Caco-2 (cell line): ENCODE results near the gene INPP4B. TPM values are rescaled to one million over a fixed set of nuclear protein-coding genes. Genes with fewer than 3 reads are reported as not detected.

Experiments used
- BruUV-seq: library from RNA; stranded (reverse); fragments of 400-500 nt; replicated peaks from 2 replicates; lab custom pipeline; 2021; lab: Mats Ljungman, UMichigan
- CTCF ChIA-PET: fragments of 300-600 bp; sonication (Branson Sonifier 250); formaldehyde crosslinking; loops from one replicate; lab custom pipeline; 2022; ENCODE audit warnings: antibody characterized with exemption; lab: Charles Lee
- POLR2A ChIA-PET: fragments of 300-600 bp; sonication (Branson Sonifier 250); formaldehyde crosslinking; loops from one replicate; lab custom pipeline; 2022; ENCODE audit warnings: antibody characterized with exemption; lab: Charles Lee
- DNase-seq, 2 experiments: peaks; one replicate each; pipeline versions ENCODE4 v3.0.0 to v3.0.0-alpha.2; 2020 to 2022
- H3K27me3 ChIP-seq: replicated peaks from 2 replicates; pipeline ENCODE4 v1.6.0; 2011; ENCODE audit warnings: low read length; ENCODE audit not compliant: control insufficient read depth, insufficient read depth
- H3K36me3 ChIP-seq: 2 replicates; pipeline ENCODE4 v1.5.1; 2011; ENCODE audit warnings: low read length; ENCODE audit not compliant: control insufficient read depth, insufficient read depth
- H3K4me1 ChIP-seq: fragments of 250-450 bp; sonication (Bioruptor Pico); 2 replicates; pipeline ENCODE4 v1.5.1; 2020; ENCODE audit warnings: mild to moderate bottlenecking
- H3K4me3 ChIP-seq: 2 replicates; pipeline ENCODE4 v1.5.1; 2011; ENCODE audit warnings: low read depth, mild to moderate bottlenecking, control low read depth, low read length
- H3K9me3 ChIP-seq: fragments of 250-450 bp; sonication (Bioruptor Pico); 2 replicates; pipeline ENCODE4 v1.5.1; 2020; ENCODE audit warnings: mild to moderate bottlenecking, moderate library complexity
- H3K27ac Mint-ChIP-seq: one replicate; pipeline ENCODE4 v1.8.0; 2022; ENCODE audit warnings: mixed read lengths; ENCODE audit not compliant: unreplicated experiment
- H3K27me3 Mint-ChIP-seq: one replicate; pipeline ENCODE4 v1.8.0; 2022; ENCODE audit warnings: mixed read lengths; ENCODE audit not compliant: insufficient read depth, unreplicated experiment
- H3K36me3 Mint-ChIP-seq: one replicate; pipeline ENCODE4 v1.8.0; 2022; ENCODE audit warnings: mild to moderate bottlenecking, mixed read lengths; ENCODE audit not compliant: insufficient read depth, unreplicated experiment
- H3K4me1 Mint-ChIP-seq: one replicate; pipeline ENCODE4 v1.8.0; 2022; ENCODE audit warnings: low read depth, mixed read lengths; ENCODE audit not compliant: unreplicated experiment
- H3K4me3 Mint-ChIP-seq: one replicate; pipeline ENCODE4 v1.8.0; 2022; ENCODE audit warnings: mild to moderate bottlenecking, moderate library complexity, mixed read lengths; ENCODE audit not compliant: unreplicated experiment
- H3K9me3 Mint-ChIP-seq: one replicate; pipeline ENCODE4 v1.8.0; 2022; ENCODE audit warnings: mixed read lengths; ENCODE audit not compliant: unreplicated experiment
- CTCF ChIP-seq, 2 experiments: fragments of 200-600 bp in 1 of 2; IDR thresholded peaks; 1 replicate in 1 of 2; 2 replicates in 1 of 2; pipeline versions ENCODE4 v1.5.1 to v1.8.0; 2011 to 2022; ENCODE audit warnings: antibody characterized with exemption in 1 of 2, control low read depth in 1 of 2, inconsistent platforms in 1 of 2, low read depth in 1 of 2, low read length in 1 of 2, mild to moderate bottlenecking in 1 of 2, moderate library complexity in 1 of 2; ENCODE audit not compliant: insufficient read depth in 1 of 2, severe bottlenecking in 1 of 2, unreplicated experiment in 1 of 2
- intact Hi-C: fragments of 100-400 bp; cut with micrococcal nuclease; formaldehyde crosslinking; loops from one replicate; pipeline ENCODE4 v1.10.0; 2022; ENCODE audit not compliant: unreplicated experiment
- total RNA-seq: library from RNA; stranded (reverse); gene quantifications from 2 replicates; pipeline ENCODE4 v1.2.3, GENCODE V29; 2022

INPP4B gene
- total RNA-seq, 1 experiment from 2014 or later: 10.3 TPM

GRCh38 chr4:142341268-142341667 lies 504.8 kb downstream of the INPP4B start:
- CTCF ChIA-PET: no interaction called here
- POLR2A ChIA-PET: no interaction called here

GRCh38 chr4:142339053-142339452 lies 507.0 kb downstream of the INPP4B start:
- Histone ChIP-seq H3K4me3 (no peak overlapping the region), H3K27me3 (no peaks in the 10 kb centered on the region), H3K36me3 (no peaks in the 10 kb centered on the region), H3K4me1 (no peaks in the 10 kb centered on the region), H3K9me3 (no peaks in the 10 kb centered on the region)
- Mint-ChIP-seq H3K9me3 (no peaks in the 10 kb centered on the region), H3K4me3 (no peak overlapping the region), H3K27me3 (no peaks in the 10 kb centered on the region), H3K36me3 (no peaks in the 10 kb centered on the region), H3K27ac (no peak overlapping the region), H3K4me1 (no peaks in the 10 kb centered on the region)
- no peak for TF ChIP-seq CTCF (IDR thresholded peaks at IDR 0.05; ENCODE audit: insufficient read depth in 1 of 2, low read depth in 1 of 2, low read length in 1 of 2, severe bottlenecking in 1 of 2, unreplicated experiment in 1 of 2)
- BruUV-seq: no TSS peak
- ChIA-PET CTCF (no interaction called here), POLR2A (no interaction called here)
- intact Hi-C loops: no loop called here
- DNase-seq: no peak

More at GRCh38 chr4:142341268-142341667, 504.8 kb downstream of the INPP4B start:
- H3K4me1 Mint-ChIP-seq: no peaks in the 10 kb centered on the region
- no peak overlapping the region for H3K4me3 Mint-ChIP-seq
- no peaks in the 10 kb centered on the region for H3K27me3 Mint-ChIP-seq
- H3K27me3 ChIP-seq: no peaks in the 10 kb centered on the region
- no TSS peak for BruUV-seq
- 0 out of 2 replicates have a peak, but pooled peaks cover 5% of the 10 kb centered on the region for H3K4me1 ChIP-seq
- H3K36me3 ChIP-seq: no peaks in the 10 kb centered on the region
- H3K27ac Mint-ChIP-seq: no peak overlapping the region
- TF ChIP-seq CTCF (IDR thresholded peaks at IDR 0.05; ENCODE audit: insufficient read depth in 1 of 2, low read depth in 1 of 2, low read length in 1 of 2, severe bottlenecking in 1 of 2, unreplicated experiment in 1 of 2): no peak
- no peak overlapping the region for H3K4me3 ChIP-seq
- no peaks in the 10 kb centered on the region for H3K9me3 ChIP-seq
- DNase-seq: no peak
- no peaks in the 10 kb centered on the region for H3K9me3 Mint-ChIP-seq
- no peaks in the 10 kb centered on the region for H3K36me3 Mint-ChIP-seq
- intact Hi-C loops: no loop called here

GRCh38 chr4:142336251-142336934 lies 509.7 kb downstream of the INPP4B start:
- CTCF ChIA-PET: no interaction called here
- DNase-seq: no peak
- H3K4me1 ChIP-seq: no peaks in the 10 kb centered on the region
- Mint-ChIP-seq H3K27me3 (no peaks in the 10 kb centered on the region), H3K36me3 (no peaks in the 10 kb centered on the region), H3K4me1 (no peaks in the 10 kb centered on the region), H3K9me3 (no peaks in the 10 kb centered on the region), H3K27ac (no peak overlapping the region), H3K4me3 (no peak overlapping the region)
- no peak overlapping the region for H3K4me3 ChIP-seq
- H3K36me3 ChIP-seq: no peaks in the 10 kb centered on the region
- no TSS peak for BruUV-seq
- POLR2A ChIA-PET: no interaction called here
- H3K27me3 ChIP-seq: no peaks in the 10 kb centered on the region
- intact Hi-C loops: no loop called here
- no peak for TF ChIP-seq CTCF (IDR thresholded peaks at IDR 0.05; ENCODE audit: insufficient read depth in 1 of 2, low read depth in 1 of 2, low read length in 1 of 2, severe bottlenecking in 1 of 2, unreplicated experiment in 1 of 2)
- H3K9me3 ChIP-seq: no peaks in the 10 kb centered on the region
